HG02763 (cell line): Measurements from ENCODE around the gene RASA3.
"Not testable (repeated sequence)": the region's sequence is repeated elsewhere in the genome, so short reads cannot be mapped to it uniquely, and the experiment has no call there.

Experiments
- ATAC-seq: cut with Tn5 transposase; IDR thresholded peaks from one replicate; pipeline ENCODE4 v1.9.1; 2021; ENCODE audit warnings: mild to moderate bottlenecking, moderate library complexity; ENCODE audit not compliant: unreplicated experiment

The RASA3 gene

DNA sequence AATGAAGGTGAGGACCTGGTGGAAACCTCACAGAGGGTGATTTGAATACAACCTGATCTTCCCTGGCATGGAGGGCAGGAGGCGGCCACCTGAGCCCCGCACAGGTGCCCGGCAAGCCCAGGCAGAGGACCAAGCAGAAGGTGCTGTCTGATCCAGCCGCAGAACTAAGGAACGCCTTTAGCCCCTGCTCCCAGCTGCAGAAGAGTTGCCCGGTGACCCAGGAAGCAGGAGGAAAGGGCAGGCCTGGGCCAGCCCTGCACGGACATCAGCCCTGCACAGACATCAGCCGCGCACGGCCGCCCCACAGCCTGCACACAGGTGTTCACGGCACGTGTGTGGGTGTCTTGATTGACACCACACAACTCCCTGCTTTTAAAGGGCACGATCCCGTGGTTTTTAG is 43.1 kb downstream of the RASA3 start:
- ATAC-seq, result no peak

DNA sequence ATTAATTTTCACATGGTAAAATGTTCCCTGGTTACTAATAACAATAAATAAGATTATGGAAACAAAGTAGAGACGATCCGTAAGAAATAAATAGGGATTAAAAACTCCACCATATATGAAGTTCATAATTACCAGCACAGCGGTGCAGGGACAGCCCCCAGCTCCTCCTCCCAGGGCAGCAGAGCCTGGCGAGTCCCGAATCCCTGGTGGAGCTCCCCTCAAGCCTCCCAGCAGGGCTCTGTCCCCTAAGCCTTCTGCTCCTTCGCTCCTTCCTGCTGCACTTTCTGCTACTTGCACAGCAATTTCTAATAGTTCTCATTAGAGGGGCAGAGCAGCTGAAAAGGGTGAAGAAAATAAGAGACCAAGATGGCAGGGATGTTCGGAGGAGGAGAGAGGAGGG is 43.6 kb downstream of the RASA3 start:
- no peak for ATAC-seq

DNA sequence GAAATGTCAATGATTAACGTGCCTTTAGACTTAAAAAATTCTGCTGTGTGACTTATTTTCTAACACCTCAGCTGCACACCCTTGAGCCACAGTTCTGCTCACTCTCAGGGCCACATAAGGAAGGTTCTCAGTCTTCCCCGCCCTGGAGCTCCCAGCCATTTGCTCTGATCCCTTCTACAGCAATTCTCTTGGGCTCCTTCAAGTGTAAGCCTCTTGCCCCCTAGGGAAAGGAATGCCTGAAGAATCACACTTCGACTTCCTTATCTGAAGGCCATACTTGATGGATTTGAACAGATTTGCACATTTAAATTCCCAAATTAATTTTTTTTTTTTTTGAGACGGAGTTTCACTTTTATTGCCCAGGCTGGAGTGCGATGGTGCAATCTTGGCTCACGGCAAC is 44.2 kb downstream of the RASA3 start:
- ATAC-seq, result no peak

DNA sequence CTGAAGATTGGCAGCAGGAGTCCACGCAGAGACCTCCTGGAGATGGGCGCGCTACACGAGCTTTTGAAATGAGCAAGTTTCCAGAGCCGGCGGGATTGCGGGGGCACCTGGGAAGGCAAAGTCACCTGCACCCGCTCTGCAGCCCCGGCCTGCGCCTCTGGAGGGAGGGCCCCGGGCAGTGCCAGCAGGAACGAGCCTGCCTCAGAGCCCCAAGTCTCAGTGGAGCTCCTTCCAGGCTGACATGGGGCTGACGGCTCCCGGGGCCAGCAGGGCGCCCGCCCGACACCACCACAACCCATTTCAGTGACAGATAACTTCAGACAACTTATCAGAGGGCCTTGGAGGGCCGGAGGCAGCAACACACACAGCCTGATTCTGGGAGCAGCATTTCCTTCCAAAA is 45.0 kb downstream of the RASA3 start:
- no peak for ATAC-seq

DNA sequence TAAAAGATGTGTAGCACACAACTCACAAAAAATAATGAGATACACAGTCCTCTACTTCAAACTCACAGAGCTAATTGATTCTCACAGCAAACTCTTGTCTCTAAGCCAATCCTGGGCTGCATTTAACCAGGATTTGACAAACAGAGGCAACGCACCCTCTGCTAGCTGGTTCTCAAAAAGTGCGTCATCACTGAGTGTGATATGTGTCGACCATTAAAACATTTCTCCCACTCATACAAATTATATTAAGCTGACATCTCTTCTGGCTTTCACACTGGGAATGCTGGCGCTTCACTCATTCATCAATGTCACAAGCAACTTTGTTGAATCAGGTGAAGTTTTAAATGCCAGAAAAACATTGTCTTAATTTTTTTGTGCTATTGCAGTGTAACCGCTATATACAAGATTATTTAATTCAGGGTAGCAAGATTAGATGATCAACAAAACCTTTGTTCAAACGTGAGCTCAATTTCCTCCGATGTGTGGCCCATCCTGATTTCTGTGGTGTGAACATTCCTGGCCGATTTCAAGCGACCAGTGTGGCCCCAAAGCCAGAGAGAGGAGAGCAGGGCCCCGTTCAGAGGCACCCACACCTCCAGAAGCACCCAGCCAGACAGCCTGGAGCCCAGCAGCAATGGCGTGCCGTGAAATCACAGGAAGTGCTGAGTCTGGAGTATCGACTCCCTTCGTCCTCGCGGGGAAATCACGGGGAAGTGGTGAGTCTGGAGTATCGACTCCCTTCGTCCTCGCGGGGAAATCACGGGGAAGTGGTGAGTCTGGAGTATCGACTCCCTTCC is 49.4 kb downstream of the RASA3 start:
- no peak for ATAC-seq

DNA sequence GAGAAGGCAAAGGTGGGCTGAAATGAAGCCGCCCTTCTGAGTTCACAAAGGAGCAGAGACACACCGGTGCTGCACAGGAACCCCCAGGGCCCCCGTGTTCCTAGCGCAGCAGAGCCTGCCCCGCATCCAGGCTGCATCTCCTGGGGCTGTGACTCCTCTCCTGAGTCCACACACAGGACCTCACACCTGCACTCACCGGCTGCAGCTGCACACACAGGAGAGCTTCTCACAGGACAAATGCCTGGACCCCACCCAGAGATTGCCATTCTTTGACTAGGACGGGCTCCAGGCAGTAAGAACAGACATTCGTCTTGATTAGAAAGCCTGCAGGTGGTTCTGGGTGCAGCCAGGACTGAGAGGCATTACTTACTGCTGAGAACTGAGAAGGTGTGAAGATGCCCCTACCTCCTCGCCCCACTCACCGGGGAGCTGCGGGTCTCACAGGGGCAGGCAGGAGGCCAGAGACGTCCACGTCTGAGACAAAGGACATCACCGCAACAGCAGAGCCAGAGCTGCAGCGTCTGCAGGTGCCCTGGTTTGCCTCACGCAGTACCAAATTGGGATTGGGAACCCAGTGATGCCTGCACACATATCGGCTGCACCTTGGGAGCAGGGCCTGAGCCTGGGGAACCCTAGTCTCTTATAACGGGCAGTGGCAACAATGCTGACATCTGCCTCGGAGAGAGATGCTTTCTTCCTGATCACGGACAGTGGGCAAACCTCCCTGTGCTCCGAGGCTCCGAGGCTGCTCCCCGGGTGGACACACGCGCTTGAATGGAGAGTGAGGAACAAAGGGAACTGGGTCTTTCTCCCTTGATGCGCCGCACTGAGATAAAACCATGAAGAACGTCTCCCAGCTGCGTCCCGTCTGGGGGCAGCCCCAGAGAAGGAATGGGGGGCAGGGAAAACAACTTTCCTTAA is 50.4 kb downstream of the RASA3 start:
- no peak for ATAC-seq

DNA sequence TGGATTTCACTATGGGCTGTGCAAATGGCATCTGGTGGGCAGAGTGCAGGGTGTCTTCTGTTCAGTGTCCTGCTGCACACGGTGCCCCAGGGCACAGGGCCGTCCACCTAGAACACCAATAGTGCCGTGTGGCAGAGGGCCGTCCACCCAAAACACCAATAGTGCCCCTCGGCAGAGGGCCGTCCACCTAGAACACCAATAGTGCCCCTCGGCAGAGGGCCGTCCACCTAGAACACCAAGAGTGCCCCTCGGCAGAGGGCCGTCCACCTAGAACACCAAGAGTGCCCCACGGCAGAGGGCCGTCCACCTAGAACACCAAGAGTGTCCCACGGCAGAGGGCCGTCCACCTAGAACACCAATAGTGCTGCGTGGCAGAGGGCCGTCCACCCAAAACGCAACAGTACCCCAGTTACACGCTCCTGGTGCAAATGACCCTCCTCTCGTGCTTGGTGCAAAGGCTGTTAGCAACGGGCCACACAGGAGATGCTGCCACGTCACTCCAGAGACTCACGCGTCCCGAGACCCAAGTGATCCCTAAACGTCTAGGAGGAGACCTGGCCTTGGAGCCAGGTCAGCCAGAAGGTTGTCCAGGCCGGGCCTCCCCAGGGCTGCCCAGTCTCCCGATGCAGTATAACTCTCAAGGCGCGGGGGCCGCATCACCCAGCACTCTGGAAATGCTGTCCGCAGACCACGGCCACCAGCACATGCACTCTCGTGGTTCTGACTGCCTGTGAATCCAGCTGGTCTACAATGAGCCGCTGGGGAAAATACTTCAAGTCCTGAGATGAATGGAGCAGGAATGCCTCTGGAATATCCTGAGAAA is 51.5 kb downstream of the RASA3 start:
- no peak for ATAC-seq

DNA sequence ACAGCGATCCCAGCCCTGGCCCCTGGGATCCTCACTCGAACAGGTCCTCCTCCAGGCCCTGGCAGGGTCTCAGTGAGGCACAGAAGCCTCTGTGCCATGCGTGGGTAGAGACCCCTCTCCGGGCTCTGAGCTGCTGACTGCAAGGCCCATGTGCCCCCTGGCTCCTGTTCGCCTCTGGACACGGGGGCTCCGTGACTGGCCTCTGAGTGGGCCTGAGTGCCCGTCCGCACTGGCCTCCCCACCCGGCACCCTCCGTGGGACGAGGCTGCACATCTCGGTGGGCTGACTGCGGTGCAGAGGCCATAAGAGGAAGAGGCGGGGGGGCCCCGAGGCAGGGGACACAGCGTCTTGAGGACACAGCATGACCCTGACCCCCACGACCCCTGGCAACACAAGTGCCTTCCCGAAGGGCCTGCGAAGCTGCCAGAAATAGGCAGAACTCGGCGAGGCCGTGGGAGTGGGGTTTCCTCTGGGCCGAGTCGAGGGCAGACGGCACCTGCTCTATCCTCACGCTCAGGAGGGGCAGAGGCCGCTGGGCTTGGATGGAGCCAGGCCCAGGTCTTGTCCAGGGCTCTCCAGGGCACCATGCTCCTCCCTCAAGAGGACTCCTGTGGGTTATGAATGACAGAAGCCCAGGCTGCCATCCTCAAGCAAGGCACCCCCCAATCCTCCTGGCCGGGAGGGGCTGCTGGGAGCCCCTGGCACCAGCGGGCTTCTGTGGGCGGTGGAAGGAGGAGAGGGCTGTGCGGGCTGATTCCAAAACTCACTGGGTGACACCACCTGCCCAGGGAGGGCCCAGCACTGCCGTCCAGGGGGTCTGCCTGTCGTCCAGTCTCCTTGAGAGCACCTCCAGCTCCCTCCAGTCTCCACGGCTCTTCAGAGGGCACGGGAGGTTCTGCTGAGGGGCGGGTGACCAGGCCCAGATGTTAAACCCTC is 52.6 kb downstream of the RASA3 start:
- ATAC-seq, result no peak

DNA sequence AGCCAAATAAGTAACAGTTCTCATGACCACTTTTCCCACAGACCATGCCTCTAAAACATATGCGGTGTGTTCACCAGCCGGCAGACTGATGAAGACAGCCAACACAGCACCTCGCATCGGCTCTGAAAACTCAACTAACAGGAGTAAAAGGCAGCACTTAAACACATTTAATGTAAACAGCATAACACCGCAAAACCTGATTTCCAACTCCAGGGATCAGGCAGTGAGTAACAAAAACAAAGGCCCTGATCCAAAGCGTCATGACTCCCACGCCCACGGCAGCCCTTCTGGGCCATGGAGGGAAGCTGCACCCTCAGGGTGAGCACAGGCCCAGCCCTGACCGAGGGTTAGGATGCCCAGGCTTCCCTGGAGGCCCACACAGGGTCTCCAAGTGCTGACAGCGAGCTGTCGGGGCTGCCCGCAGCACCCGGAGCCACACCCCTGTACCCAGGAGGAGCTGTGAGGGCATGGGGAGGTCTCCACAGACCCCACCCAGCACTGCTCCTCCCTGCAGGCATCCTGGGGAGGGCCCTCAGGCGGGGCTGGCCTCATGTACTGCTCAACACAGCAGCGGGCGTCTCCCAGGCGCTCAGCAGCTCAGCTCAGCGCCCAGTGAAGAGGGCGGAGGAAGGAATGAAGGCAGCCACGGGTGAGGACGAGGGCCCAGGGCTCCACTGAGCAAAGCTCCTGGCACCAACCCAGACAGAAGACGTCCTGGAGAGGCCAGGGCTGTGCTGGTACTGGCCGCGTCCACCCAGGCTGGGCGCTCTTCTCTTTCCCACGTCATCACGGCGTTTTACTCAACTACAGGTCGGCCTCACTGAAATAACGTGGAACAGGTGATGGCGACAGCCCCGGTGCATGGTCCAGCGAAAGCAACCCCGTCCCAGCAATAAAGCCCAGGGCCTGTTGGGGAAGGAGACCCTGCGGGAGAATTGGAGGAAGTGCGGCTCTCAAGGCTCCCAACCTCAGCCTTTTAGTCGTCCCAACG is 53.7 kb downstream of the RASA3 start:
- no peak for ATAC-seq

DNA sequence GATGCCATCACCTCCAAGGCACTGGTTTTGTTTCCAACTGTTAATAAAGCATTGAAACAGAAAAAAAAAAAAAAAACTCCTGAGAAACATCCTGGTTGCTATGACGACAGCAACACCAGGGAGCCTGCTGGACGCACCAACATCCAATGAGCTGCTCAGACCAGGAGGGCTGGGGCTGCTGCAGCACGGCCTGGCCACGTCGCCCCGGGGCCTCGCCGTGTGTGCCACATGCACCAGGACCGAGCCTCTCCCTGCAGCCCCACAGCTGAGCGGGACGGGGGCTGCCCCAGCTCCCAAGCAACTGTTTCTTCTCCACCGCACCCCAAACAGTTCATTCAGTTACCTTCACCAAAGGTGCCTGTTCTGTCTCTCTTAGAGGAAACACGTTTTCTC is 54.5 kb downstream of the RASA3 start:
- ATAC-seq, result no peak

DNA sequence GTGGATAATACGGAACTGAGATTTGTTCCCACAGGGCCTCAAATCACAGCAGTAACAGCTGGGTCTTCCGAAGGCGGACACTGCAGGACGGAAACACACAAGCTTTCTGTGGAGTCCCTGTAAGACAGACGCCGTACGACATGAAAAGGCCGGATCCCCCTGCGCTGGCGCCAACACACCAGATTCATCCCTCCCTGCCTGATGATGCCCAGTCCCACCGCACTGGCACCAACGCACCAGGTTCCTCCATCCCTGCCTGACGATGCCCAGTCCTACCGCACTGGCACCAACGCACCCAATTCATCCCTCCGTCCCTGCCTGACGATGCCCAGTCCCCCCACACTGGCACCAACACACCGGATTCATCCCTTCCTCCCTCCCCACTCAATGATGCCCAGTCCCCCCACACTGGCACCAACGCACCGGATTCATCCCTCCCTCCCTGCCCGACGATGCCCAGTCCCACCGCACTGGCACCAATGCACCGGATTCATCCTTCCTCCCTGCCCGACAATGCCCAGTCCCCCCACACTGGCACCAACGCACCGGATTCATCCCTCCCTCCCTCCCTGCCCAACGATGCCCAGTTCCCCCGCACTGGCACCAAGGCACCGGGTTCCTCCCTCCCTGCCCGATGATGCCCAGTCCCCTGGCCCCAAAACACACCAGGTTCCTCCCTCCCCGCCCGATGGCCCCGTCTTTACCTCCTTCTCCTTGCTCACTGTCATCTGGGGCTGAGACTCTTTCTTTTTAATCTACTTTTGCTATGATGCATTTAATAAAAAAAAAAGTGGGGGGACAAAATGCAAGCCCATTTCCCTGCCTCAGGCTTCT is 55.1 kb downstream of the RASA3 start:
- no peak for ATAC-seq

DNA sequence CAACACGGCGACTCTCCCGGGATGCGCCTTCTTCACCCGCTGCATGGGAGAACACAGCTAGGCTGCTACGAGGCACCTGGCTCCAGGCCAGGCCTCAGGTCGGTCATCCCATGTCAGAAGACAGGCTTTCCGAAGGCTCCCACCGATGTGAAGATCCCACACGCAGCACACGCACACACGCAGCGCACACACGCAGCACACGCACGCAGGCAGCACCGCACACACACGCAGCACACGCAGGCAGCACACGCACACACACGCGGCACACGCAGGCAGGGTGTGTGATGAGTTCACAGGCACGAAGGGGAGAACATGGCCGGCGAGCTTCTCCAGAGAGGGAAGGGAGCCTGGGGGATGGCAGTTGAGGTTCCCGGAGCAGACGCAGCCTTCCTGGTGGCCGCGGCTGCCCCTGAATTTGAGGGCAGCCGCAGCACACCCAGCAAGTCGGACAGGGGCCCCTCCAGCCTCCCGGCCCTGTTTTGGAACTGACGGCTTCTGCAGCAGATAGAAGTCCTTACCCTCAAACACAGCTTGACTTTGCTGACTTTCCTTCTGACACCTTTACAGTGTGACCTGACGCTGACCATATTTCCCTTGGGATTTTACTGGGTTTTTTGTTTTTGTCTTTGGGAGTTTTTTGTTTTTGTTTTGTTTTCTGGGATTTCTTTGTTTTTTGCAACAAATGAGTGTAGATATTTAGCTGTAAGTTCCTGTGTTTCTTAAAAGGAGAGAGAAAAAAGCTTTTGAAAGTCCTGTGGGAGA is 55.9 kb downstream of the RASA3 start:
- no peak for ATAC-seq

DNA sequence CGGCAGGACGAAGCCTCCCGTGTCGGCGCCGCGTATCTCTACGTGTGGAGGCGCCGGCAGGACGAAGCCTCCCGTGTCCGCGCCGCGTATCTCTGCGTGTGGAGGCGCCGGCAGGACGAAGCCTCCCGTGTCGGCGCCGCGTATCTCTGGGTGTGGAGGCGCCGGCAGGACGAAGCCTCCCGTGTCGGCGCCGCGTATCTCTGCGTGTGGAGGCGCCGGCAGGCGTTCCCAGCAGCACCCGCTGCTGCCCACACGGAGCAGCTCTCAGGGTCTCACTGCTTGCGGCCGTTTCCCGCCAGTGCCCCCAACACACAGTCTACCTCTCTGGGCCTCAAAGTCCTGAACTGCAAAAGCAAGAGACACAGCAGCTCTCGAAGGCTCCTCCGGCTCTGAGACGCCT is 56.6 kb downstream of the RASA3 start:
- not testable (repeated sequence) for ATAC-seq

DNA sequence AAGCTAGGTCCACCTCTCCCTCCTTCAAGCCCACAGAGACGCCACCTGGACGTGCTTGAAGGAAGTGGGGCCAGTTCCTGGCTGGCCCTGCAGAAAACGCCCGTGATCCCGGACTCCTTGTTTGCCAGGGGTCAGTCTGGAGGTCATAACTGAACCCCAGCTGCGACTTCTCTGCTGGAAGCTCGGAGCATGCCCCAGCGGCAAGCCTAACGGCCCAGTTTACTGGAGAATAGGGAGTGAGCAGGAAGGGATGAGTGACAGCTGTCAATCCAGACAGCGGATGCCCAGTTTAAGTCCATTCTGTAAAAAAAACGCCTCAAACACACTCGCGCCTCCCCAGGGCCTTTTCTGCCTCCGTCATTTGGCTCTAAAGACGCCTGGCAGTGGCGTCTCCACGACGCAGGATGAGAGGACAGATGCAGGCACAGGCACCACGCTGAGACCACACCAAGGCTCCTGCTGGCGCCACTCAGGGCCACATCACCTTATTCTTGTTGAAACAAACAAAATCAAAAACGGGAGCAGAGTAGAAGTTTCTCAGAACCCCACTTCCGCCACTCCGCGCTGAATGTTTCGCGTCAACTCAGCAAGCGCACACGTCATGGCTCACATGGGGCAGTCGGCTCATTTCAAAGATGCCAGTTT is 57.6 kb downstream of the RASA3 start:
- ATAC-seq, result no peak

DNA sequence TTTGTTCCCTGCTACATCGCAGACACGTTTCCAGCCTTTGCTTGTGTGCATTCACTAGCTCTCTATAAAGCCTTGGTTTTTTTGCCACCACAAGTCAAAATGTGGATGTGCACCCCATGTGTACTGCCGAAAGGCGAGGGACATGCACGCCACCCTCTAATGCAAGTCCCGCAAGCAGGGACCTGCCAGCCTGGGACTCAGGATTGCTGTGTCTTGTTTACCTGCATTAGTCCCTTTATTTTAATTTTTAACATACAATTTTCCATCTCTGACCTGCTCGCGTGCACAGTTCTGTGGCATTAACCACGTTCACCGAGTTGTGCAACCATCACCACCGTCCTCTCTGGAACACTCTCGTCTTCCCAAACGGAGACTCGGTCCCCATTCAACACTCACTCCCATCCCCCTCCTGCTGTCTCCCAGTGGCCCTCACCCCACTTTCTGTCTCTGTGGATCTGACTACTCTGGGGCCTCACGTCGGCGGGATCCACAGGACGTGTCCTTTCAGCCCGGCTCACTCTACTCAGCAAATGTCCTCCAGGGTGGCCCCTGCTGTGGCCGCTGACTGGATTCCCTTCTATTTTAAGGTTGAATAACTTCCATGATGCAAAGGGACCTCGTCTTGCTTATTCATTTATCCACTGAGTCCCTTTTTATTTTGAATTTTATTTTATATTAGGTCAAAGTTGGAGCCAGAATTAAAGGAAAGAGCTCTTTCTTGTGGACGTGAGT is 58.4 kb downstream of the RASA3 start:
- ATAC-seq, result no peak

DNA sequence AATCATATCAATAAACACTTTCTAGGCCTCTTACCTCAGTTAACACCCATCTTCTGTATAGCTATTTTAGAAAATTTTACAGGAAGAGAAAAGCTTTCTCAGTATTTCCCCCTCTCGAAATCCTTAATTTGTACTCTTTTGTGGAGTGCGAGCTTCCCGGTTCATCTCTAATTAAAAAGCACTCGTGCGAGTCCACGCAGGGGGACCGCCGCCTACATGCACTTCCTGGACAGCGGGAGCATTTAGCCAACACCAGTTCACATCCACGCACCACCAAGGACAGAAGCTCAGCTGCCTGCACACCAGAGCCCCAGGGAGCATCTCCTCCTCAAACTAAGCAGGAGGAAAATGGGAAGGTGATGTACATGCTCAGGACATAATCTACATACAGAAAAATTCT is 60.0 kb downstream of the RASA3 start:
- no peak for ATAC-seq
